NCI-H2081 (cell line): ENCODE results near the gene WNK2.
"Not testable (repeated sequence)": the region's sequence is repeated elsewhere in the genome, so short reads cannot be mapped to it uniquely, and the experiment has no call there.

Experiments used
- DNase-seq, 2 experiments: peaks; one replicate each; lab custom pipeline; 2025; lab: John Stamatoyannopoulos, UW

Gene WNK2

DNA sequence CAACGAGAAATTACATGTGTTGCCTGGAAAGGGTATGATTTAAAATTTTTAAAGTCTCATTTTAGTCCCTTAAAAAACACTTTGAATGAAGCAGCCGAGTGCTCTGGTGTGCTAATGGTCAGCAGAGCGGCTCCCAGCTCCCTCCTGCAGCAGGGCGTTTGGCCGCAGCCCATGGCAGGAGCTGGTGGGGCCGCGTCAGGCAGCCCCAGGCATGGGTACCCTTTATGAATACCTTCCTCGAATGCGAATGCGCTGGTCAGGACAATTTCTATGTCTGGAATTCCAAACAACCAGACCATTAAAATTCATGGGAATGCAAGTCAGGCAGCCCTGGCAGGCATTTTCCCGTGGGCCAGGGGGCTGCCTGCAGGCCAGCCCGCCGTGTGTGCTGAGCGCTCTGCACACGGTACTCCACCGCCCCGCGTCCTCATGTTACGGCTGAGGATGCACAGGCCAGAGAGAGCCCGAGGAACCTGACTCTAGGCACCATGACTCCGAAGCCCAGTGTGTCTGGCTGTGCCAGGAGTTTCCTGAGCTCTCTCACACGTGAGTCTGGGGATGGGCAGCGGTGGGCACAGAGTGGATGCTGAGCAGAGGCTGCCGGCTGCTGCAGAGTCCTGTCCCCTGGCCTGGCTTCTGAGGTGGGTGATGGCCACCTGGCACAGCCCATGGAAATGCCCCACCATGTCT is 123.7 kb downstream of the WNK2 start:
- no peak for DNase-seq

DNA sequence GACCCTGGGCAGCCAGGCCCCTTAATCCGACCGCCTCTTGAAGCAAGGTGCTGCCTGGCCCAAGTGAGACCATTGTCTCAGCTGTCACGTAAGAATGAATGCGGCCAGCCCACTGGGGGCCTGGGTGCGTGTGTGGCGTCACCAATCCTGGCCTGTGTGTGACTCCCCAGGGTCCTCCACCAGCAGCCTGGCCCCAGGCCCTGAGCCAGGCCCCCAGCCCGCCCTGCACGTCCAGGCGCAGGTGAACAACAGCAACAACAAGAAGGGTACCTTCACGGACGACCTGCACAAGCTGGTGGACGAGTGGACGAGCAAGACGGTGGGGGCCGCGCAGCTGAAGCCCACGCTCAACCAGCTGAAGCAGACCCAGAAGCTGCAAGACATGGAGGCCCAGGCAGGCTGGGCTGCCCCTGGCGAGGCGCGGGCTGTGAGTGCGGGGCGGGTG is 124.2 kb downstream of the WNK2 start:
- DNase-seq: no peak

DNA sequence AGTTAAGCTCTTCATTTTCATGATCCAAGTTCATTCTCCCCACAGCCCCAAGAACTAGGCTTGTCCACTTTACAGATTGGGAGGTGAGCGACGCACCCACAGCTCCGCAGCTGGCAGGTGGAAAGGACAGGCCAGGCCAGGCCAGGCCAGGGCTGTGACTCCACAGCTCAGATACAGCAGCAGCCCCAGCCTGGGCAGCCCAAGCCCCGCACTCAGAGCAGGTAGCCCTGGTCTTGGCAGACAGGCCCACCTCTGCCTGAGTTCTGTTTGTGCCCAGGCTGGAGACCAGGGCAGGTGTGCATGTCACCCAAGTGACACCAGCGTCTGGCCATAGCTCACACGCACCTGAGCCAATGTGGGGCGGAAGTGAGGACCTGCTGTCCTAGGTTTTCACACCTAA is 124.7 kb downstream of the WNK2 start:
- DNase-seq: no peak

DNA sequence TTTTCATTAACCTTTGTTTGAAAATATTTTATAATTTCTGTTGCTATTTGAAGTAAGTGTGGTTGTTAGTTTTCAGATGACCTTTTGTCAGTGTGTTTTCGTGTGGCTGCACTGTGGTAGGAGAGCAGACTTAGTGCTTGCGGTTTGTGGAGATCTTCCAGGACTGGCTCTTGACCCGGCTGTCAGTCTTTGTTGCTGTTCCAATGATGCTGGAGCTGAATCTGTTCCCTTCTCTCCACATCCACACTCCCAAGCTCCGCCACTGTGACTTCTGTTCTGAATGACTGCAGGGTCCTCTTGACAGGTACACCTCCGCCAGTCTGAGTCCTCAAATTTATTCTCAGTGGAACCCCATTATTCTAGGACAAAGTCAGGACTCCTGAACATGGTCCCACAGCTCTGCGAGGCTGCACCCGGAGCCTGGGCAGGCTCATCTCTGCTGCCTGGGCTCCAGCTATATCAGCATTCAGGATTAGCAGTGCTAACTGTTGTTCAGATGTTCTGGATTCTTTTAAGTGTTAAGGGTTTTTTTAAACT is 126.0 kb downstream of the WNK2 start:
- DNase-seq: no peak

DNA sequence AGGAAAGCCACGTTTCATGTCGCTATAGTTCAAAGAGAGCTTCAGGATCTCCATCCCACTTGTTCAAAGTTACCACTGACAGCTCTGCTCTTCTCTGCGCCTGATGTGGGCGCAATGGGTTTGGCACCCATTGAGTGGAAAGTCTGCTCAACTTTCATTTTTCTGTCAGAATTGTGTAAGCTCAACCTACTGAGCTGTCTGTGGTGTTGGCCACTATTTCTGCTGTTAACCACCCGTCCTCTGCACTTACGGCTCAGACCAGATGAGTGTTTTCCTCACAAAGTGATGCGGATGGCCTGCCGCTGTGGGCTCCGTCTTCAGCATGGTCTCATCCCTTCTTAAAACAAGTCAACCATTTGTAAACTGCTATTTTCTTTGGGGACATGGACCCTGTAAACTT is 131.2 kb downstream of the WNK2 start:
- DNase-seq: no peak

DNA sequence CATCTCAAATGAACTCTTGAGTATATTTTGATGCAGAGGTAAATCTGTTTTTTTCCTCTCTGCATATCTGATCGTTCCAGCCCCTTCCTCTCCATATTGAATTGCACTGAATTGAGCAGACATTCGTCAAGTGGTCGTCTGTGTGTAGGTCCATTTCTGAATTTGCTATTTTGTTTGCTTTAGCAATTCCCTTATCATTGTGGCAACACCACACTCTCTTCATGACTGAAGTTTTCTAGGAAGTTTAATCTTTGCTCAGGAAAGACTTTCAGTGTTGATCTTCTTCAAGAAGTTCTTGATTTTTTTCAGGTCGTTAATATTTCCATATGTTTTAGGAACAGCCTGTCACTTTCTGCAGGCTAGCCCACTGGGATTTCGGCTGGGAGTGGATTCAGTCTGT is 132.0 kb downstream of the WNK2 start:
- no peak for DNase-seq

DNA sequence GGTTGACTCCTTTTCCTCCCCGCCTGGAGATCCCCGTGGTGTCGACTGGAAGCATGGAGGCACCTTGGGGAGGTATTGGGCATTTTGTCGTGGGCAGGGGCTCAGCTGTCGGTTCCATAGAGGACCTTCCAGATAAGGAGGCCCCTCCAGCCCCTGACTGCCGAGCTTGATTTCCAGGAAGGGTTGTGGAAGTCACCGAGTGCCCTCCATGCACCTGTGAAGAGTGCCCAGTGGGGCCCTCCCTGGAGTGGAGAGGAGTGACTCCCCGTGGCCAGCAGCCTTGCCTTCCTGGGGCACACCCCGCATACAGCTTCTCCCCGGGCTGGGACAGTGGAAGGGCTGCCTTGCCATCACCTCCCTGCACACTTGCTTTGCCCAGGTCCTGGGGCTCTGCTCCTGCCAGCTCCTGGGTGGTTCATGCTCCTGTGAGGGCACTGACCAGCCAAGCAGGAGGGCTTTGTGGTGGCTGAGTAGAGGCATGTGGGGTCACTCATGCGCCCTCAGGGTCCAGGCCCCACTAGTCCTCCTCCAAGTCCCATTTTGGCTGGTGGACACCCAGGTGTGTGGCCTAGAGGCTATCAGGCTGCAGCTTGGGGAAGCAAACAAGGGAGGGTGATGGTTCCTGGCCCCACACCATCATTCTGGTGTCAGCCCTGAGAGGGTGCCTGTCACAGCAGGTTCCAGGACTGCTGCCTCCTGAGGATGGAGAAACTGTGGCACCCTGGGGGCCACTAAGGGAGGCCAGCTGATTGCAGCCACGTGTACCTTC is 133.0 kb downstream of the WNK2 start:
- no peak for DNase-seq

DNA sequence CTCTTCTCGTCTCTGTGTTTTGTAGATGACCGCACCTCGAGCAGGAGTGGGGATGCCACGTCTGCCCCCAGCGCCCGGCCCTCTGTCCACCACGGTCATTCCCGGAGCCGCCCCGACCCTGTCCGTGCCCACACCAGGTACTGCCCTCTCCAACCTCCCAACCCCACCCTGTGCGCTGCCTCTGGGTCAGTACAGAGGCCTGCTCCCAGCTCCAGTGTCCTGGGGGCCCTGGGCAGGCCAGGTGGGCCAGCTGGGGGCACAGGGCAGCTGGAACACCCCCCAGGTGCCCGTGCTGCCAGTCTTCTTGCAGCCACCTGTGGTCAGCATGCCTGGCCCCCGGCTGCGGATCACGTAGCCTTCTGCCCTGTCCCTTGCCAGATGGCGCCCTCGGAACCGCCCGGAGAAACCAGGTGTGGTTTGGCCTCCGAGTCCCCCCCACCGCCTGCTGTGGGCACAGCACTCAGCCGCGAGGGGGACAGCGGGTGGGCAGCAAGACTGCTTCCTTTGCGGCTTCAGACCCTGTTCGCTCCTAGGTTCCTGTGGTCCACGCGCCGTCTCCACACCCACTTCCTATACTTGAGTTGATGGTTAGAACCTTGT is 133.7 kb downstream of the WNK2 start:
- no peak for DNase-seq

DNA sequence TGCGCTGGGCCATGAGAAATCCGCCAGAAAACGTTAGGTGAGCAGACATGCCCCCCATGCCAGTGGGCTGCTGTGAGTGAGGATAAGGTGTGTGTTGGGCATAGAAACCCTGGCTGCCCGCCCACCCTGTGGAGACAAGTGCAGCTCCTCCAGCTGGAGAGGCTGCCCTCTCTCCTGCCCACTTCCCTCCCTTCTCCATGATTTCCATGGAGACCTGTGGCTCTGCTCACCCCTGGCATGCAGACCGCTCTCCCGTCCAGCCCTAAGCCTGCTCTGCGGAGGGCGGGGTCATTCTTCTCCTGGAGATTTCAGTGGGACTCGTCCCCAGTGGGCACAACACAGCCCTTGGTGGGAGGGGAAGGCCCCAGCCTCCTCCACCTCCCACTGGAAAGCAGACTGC is 134.5 kb downstream of the WNK2 start:
- DNase-seq: no peak

DNA sequence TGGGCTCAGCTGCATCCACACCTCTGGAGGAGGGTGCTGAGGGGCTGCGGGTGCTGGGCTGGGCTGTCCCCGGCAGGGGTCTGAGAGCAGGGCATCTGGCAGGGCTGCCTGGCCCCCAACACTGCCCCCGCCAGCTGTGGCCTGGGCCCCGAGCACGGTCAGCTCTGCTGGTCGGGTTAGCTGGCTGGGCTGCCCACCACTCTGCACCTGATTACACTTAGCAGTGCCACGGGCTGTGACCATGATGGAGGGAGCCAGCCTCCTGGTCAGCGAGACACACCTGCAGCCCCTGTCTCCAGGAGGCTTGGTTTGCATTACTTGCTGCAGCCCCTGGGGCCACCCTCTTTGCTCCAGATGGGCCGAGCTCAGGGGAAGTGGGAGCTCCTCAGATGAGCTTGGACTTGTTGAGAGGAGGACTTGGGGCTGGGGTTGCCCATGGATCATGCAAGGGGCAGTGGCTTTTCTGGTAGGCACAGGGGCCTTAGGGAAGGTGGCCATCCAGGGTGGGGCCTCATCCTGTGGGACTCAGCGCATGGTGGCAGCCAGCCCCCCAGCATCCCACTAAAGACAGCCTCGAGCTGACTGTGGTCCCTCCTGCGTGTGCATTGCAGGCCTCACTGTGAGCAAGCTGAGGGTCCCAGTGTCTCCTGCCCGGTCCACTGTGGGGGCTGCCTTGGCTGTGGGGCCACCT is 135.5 kb downstream of the WNK2 start:
- no peak for DNase-seq

DNA sequence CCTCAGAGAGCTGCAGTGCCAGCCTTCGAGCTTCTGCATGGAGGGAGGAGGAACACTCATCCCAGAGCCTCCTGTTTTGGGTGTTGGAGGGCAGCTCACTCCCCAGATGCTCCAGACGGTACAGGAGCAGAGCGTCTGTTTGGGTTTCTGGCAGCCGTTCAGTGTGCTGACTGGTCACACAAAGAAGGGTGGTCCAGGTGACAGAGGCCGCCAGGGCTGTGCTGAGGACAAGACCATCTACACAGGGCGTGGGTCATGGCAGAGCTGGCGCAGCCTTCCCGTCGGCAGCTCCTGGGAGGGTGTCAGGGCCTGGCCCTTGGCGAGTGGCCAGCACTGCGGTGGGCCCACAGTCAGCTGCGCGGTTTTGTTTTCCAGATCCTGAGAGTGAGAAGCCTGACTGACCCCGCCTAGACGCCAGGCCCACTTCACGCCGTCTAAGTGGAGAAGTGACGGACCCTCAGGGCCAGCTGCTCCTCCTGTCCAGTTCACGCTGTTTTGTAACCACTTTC is 136.1 kb downstream of the WNK2 start:
- no peak for DNase-seq

DNA sequence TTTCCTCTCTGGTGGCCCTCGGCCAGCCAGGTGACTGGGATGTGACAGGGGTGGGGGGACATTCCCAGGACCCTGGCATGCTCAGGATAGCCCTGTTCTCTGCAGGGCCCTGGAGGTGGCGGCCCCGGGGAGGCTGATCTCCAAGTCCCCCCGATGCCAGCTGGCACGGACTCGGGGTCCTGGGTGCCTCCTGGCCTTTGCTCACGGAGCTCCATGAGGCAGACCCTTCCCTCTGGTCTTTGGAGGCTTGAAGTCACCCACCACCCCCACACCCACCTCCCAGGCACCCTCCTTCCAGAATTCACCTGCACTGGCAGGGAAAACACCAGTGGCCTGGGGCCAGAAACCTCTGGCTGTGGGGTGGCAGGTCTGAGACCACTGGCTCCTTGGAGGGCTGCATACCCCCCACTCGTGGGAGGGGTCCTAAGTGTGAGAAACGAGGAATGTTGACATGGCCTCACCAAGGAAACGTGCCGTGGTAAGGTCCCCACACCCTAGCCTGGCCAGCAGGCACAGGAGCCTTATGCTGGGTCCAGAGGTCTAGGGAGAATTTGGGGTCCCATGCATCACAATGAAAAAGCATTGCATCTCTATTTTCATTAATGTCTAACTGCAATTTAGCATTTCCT is 136.8 kb downstream of the WNK2 start:
- DNase-seq: no peak

DNA sequence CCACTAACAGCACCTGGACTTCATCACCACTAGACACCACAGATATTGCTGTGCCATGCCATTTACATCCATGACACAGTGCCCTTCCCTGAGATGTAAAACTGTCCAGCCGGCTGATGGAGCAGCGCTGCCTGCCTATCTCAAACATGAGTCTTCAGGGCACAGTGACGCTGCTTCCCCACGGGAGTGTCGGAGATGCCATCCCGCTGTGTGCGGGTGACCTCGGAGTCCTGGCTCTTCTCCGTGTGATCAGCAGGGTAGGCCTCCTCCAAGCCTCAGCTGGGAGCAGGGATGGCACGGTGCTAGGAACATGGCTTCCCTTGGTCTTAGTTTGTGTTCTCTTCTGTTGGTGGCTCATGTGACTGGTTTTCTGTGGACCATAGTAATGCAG is 137.3 kb downstream of the WNK2 start:
- no peak for DNase-seq

DNA sequence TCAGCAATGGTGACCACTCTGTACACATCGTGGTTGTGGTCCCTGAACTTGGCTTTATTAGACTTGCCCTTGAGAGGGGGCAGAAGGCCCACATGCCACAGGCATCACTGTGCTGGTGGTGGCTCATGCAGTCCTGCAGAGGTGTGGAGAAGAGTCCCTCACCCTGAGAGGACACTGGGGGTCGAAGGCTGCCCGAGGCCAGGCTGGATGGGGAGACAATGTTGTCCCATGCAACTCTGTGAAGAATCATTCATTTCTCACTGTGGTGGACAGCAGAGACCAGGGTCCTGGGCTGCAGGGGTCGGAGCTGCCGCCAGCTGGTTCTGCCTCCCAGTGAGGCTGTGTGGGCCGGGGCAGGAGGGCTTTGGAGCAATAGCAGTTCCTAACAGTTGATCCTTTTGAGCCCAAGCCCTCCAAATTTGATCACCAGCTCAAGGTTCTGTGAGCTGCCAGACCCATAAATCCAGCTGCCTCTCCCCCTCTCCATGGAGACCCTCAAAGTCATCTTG is 139.6 kb downstream of the WNK2 start:
- not testable (repeated sequence) for DNase-seq

DNA sequence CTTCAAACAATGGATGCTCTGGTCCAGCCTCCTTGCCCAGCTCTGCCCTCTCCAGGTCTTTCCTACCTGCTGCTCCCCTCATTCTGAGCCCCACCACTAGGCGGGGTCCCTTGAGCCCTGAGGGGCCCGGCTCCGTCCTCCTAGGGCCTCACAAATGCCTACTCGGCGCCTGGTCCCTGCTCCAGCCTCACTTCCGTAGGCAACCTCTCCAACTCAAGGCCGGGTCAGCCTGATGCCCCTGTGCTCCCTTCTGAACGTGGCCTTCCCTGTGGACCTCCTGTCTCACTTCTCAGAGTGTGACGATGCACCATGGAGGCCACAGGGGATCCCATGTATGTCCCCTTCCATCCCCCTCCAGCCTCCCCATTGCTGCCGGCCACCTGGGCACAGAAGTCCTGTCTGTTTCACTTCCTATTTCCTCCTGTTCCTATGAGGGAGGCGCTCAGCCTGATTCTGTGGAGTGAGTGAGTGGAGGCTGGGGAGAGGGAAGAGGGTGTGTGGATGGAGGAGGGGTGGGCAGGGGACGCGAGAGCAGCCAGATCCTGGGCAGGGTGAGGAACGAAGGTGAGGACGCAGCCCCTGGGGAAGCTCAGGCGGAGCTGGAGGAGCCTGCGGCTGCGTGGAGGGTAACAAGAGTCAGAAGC is 140.4 kb downstream of the WNK2 start:
- no peak for DNase-seq

DNA sequence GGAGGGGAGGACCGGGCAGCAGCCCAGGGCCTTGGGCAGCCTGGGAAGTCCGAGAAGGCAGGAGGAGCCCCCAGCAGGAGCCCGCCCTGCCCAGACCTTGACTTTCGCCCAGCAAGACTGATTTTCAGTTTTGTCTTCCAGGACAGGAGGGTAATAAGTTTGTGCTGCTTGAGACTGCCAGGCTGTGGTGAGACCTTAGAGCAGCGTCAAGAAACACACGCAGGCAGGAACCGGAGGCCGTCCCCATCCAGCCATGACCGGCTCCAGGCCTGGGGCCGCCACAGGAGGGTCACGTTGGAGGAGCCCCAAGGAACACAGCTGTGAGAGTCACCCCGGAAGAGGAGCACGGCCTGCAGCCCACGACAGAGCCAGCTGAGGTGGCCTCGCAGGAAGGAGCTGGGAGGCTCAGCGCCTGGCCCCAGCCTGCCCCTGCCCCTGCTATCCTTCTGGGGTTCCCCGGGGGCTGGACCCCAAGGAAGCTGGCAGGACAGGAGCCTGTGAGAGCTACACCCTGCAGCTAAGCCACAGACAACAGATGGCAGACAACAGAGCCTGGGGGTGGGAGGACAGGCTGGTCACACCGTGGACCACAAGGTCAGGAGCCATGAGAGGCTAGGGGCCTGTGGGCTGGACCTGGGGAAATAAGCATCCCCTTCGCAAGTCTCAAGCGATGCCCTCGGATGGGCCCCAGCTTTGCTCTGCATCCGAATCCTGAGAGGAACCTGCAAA is 141.5 kb downstream of the WNK2 start:
- DNase-seq: no peak

DNA sequence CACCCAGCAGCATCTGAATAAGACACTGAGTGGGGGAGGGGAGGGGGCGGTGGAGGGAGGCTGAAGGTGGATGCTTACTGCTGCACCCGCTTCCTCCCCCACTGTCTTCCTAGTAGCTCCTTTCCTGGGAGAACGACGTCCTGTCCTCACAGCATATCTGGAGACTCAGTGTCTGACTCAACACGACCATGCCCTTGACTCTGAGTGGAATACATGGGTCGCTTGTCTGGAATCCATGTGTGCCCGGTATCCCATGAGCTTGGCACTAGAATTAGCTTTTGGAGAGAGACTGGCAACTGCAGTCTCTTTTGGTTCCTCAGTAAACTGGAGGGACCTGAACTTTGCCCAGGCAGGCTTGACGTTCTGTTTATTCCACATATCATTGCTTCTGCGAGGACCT is 142.1 kb downstream of the WNK2 start:
- DNase-seq: no peak

DNA sequence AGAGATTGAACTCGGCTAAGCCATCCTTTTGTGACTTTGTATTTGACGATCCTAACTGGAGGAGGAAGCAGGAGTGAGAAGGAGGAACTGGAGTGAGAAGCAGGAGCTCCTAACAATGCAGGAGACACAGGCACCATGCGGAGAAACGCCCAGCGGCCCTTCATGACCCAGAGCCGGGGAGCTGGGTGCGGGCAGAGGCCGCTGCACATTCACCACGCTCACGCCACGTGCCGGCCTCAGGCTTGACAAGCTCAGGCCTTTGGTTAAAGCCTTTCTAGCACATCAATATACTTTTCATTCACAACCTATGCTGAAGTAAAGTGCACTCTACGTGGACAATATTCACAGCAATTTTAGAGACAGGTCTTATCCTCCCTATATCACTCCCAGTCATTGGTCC is 142.7 kb downstream of the WNK2 start:
- DNase-seq: no peak

DNA sequence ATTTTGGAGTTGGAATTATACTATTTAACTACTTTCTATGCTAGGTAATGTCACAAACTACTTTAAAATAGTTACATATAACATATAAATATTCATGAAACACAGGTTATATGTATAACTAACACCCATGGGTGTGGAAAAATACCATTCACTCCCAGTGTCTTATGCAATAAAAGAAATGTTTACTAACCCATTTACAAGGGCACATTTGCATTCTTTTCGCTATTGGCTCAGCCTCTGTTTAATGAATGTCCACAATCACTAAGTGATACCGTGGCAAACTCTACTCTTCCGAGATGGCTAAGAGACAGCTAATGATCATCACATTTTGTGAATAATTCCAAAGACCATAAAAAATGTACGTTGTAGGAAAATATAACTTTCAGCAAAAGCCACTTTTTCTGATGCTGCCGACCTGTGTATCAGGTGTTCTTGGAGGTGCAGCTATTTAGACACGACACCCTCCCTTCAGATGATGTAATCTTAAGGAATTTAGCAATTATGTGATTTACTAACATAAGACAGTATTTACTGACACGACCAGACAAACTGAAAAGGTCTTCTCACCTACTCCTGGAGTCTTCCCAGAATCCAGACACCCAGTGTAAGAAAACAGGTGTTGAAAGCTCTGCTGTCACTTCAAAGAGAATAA is 145.8 kb downstream of the WNK2 start:
- peak in 1 of 2 experiments; percentile 7 for DNase-seq

DNA sequence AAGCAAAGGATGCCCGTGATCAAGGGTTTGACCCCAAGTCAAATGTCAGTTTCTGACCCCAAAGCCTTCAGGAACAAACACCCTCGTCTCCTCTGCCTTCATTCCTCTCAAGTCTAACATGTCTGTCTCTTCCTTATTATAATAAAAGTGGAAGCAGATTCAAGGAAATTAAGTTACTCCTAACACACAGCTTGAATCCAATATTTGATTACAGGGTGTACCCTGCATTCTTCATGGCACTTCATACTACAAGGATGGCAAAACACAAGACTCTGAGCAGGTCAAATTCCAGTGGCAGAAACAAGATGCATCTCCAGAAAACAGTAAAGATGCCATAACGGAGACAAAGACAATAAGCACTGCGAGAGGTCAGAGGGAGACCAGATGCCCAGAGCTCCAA is 148.4 kb downstream of the WNK2 start:
- no peak for DNase-seq
